Activated CD8-positive, alpha-beta memory T cell treated with anti-CD3 and anti-CD28 coated beads, Interleukin-2, amount 50 U/mL, for 1 hour (primary cell): Measurements from ENCODE around the gene KCNE1.

Experiments used
- DNase-seq: peaks from one replicate; pipeline ENCODE4 v3.0.0-alpha.2; 2020; ENCODE audit errors: extremely low read depth

KCNE1 gene

GRCh38 chr21:34536311-34536710 is 24.3 kb upstream of the KCNE1 start:
- DNase-seq, result no peak

GRCh38 chr21:34535886-34536285 is 23.9 kb upstream of the KCNE1 start:
- no peak for DNase-seq

GRCh38 chr21:34534522-34534921 is 22.5 kb upstream of the KCNE1 start:
- DNase-seq, result no peak

GRCh38 chr21:34533938-34534337 is 21.9 kb upstream of the KCNE1 start:
- no peak for DNase-seq

GRCh38 chr21:34531399-34531798 is 19.4 kb upstream of the KCNE1 start:
- no peak for DNase-seq

GRCh38 chr21:34530261-34530660 is 18.3 kb upstream of the KCNE1 start:
- DNase-seq, result no peak

- DNase-seq, result no peak
Measured at GRCh38 chr21:34528131-34528561, 16.1 kb upstream of the KCNE1 start.

GRCh38 chr21:34526618-34527290 is 14.7 kb upstream of the KCNE1 start:
- no peak for DNase-seq

GRCh38 chr21:34526241-34526617 is 14.2 kb upstream of the KCNE1 start:
- no peak for DNase-seq

- no peak for DNase-seq
Measured at GRCh38 chr21:34524646-34525601, 12.9 kb upstream of the KCNE1 start.

GRCh38 chr21:34523019-34523555 is 11.1 kb upstream of the KCNE1 start:
- no peak for DNase-seq

- no peak for DNase-seq
Measured at GRCh38 chr21:34522284-34522683, 10.3 kb upstream of the KCNE1 start.

- no peak for DNase-seq
Measured at GRCh38 chr21:34521561-34521960, 9.6 kb upstream of the KCNE1 start.

- no peak for DNase-seq
Measured at GRCh38 chr21:34520764-34521508, 8.9 kb upstream of the KCNE1 start.

- no peak for DNase-seq
Measured at GRCh38 chr21:34520281-34520680, 8.3 kb upstream of the KCNE1 start.

- DNase-seq, result no peak
Measured at GRCh38 chr21:34519694-34520093, 7.7 kb upstream of the KCNE1 start.

- DNase-seq, result no peak
Measured at GRCh38 chr21:34519016-34519415, 7.0 kb upstream of the KCNE1 start.

GRCh38 chr21:34518301-34518700 is 6.3 kb upstream of the KCNE1 start:
- DNase-seq, result no peak

- DNase-seq, result no peak
Measured at GRCh38 chr21:34517491-34518245, 5.7 kb upstream of the KCNE1 start.

GRCh38 chr21:34517039-34517438 is 5.0 kb upstream of the KCNE1 start:
- DNase-seq, result no peak

- no peak for DNase-seq
Measured at GRCh38 chr21:34514576-34515115, 2.6 kb upstream of the KCNE1 start.
